ENCODE data around the gene PRR22.

The PRR22 gene

DNA sequence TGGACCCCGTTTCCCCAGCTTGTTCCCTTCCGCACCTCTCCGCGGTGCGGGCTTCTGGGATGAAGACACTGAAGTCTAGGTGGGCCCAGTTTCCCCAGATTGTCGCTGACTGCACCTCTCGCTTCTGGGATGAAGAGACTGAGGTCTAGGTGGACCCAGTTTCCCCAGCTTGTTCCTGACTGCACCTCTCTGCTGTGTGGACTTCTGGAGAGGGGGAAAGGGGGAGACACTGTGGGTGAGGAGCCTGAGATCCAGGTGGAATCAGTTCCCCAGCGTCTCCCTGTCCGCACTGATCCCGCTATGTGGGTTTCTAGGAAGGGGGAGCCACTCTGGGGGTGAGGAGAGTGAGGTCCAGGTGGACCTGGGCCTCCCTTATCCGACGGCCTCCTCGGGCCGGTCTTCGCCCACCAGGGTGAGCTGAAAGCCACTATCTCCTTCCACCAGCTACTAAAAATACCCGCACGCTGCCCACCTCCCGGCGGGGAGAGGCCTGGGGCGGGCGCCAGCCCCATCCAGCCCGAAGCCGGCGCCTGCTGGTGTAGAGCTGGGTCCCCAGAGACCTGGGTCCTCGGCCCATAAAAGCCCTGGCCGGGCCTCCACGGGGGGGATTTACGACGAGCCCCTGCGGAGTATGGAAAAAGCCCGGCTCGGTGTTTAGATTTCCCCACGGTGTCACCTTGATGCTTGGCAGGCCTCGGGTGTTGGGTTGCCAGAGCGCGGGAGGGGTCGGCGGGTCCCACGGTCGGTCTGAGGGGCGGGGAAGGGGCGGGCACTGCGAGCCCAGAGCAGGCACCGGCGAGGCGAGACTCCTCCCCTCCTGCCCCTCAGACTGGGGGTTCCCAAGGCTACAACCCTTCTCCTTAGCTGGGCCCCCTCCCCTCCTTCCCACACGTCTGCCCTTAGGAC is 44.4 kb upstream of the PRR22 start:
- TF ChIP-seq, protein P1, sequence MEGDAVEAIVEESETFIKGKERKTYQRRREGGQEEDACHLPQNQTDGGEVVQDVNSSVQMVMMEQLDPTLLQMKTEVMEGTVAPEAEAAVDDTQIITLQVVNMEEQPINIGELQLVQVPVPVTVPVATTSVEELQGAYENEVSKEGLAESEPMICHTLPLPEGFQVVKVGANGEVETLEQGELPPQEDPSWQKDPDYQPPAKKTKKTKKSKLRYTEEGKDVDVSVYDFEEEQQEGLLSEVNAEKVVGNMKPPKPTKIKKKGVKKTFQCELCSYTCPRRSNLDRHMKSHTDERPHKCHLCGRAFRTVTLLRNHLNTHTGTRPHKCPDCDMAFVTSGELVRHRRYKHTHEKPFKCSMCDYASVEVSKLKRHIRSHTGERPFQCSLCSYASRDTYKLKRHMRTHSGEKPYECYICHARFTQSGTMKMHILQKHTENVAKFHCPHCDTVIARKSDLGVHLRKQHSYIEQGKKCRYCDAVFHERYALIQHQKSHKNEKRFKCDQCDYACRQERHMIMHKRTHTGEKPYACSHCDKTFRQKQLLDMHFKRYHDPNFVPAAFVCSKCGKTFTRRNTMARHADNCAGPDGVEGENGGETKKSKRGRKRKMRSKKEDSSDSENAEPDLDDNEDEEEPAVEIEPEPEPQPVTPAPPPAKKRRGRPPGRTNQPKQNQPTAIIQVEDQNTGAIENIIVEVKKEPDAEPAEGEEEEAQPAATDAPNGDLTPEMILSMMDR (IDR thresholded peaks at IDR 0.05; ENCODE audit: insufficient read depth, low read length, missing control alignments) = no peak
- DNase-seq (ENCODE audit: low read depth, low spot score) = no peak
- peak overlapping the region; percentile 76 for H3K4me3 ChIP-seq (ENCODE audit: low read depth, low read length)
- ChIA-PET POLR2A (interaction anchor here (0.6 to 2.6 kb wide), 11 partner anchors 9 to 146 kb away, joined by 3 to 23 read pairs (median 4); partner anchors contain the start of genes NDUFA11 and RPL36), CTCF (interaction anchor here (0.7 to 2.7 kb wide), 5 partner anchors 13 to 64 kb away, joined by 3 to 23 read pairs (median 6); partner anchors contain the start of gene NRTN)

DNA sequence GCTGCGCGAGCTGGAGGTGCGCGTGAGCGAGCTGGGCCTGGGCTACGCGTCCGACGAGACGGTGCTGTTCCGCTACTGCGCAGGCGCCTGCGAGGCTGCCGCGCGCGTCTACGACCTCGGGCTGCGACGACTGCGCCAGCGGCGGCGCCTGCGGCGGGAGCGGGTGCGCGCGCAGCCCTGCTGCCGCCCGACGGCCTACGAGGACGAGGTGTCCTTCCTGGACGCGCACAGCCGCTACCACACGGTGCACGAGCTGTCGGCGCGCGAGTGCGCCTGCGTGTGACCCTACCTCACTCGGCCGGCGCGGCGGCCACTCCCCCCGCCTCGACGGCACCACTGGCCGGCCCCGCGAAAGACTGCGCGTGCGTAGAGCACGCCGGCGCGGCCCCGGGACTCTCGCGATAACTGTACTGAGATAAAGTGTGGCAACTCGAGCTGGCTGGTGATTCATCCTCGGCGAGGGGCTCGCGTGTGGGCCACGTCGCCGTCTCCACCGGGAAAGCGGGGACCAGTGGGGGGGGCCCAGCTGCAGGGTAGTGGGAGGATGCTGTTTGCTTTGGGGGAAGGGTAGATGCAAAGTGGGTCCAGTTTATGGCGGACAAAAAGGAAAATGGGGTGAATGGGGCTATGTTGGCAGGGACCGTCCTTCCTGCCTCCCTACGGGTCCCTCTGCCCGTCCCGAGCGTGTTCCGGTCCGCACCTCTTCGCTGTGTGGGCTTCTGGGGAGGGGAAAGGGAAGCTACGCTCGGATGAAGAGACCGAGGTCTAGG is 43.5 kb upstream of the PRR22 start:
- peak; percentile 17 for DNase-seq (ENCODE audit: low read depth, low spot score)
- ChIA-PET POLR2A (interaction anchor here (0.7 to 2.6 kb wide), 12 partner anchors 8 to 108 kb away, joined by 3 to 23 read pairs (median 4); partner anchors contain the start of genes DUS3L, FUT6 and NDUFA11), CTCF (interaction anchor here (0.7 to 2.7 kb wide), 5 partner anchors 14 to 63 kb away, joined by 3 to 23 read pairs (median 6); partner anchors contain the start of gene NRTN)
- TF ChIP-seq, protein P1 (IDR thresholded peaks at IDR 0.05; ENCODE audit: insufficient read depth, low read length, missing control alignments) = no peak
- H3K4me3 ChIP-seq (ENCODE audit: low read depth, low read length) = peak overlapping the region; percentile 76

DNA sequence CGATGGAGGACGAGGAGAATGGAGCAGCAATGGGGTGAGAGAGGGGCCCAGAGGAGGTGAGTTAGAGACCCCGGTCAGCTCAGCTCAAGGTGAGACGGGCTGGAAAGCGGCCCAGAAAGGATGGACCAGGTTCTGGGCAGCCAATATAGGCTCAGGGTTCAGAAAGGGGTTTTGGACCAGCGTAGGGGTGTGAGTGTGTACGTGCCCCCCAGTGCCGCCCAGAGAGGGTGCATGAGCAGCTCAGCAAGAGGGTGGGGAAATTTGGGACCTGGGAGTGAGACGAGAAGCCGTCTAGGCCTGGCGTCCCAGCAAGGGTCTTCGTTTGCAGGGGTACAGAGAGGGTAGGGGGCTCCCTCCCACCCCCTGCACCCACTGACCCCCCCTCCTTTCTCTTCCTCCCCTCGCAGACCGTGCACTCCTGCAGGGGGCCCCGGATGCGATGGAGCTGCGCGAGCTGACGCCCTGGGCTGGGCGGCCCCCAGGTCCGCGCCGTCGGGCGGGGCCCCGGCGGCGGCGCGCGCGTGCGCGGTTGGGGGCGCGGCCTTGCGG is 42.9 kb upstream of the PRR22 start:
- TF ChIP-seq, protein P1 (IDR thresholded peaks at IDR 0.05; ENCODE audit: insufficient read depth, low read length, missing control alignments) = no peak
- DNase-seq (ENCODE audit: low read depth, low spot score) = no peak
- ChIA-PET CTCF (interaction anchor here (0.7 to 2.7 kb wide), 4 partner anchors 15 to 63 kb away, joined by 3 to 23 read pairs (median 6); partner anchors contain the start of gene NRTN), POLR2A (interaction anchor here (0.9 to 2.6 kb wide), 7 partner anchors 10 to 109 kb away, joined by 4 to 23 read pairs (median 4); partner anchors contain the start of genes DUS3L, FUT6 and NDUFA11)
- H3K4me3 ChIP-seq (ENCODE audit: low read depth, low read length) = peak overlapping the region; percentile 76

DNA sequence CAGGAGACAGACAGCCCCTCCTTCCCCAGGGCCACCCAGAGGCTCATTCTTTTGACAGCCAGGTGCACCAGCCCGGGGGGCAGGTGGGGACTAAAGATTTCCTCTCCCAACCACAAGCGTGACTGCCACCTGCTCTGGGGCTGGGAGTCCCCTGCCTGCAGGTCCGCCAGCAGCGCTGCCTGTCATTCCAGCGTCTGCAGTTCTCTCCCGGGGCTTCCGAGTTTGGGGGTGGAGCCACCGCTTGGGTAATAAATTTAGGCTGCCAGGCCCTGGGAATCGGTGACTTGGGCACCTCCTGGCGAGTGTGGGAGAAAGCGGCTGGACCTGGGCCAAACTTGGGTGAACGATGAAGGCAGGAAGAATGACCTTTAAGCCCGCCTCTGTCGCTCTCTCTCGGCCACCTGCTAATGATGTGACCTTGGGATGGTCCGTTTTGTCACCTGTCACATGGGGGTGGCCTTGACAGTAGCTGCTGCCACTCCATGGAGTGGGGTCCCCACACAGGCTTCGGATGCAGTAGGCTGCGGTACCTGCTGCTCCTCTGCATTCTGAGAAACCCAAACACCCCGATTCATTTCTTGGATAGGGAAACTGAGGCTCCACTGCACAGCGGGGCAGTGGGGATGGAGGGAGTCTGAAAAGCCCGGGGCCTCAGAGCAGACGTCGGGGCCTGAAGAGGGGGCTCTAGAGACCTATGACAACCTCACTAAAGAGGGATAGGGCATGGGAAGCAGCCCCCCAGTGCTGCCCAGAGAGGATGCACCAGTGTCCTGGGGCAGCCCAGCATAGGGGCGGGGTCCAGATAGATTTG is 42.2 kb upstream of the PRR22 start:
- ChIA-PET POLR2A (interaction anchor here (1.1 kb wide), 1 partner anchor 36 kb away, joined by 4 read pairs; the partner anchor contains the start of gene DUS3L), CTCF (no interaction called here)
- H3K4me3 ChIP-seq (ENCODE audit: low read depth, low read length) = no peak overlapping the region; the same call in 1 of the 2 replicates
- TF ChIP-seq, protein P1 (IDR thresholded peaks at IDR 0.05; ENCODE audit: insufficient read depth, low read length, missing control alignments) = peak; percentile 7
- no peak for DNase-seq (ENCODE audit: low read depth, low spot score)

DNA sequence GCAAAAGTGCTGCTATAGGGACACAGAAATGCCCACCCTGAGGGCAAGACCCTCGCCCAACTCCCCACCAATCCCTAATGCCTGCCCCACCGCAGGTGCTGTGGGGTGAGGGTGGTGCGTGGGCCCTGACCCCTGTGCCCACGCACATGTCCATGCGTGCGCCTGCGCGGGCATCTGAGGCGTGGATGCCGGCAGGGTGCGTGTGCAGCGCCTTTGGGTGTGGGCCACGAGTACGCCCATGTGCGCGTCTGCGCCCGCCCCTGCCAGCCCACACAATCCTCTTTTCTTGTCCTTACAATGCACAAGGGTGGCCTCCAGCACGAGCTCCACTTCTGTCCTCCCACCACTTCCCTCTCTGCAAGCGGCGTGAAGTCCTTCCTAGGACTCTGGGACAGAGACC is 40.6 kb upstream of the PRR22 start:
- TF ChIP-seq, protein P1 (IDR thresholded peaks at IDR 0.05; ENCODE audit: insufficient read depth, low read length, missing control alignments) = no peak
- no peak overlapping the region for H3K4me3 ChIP-seq (ENCODE audit: low read depth, low read length)
- DNase-seq (ENCODE audit: low read depth, low spot score) = no peak
- ChIA-PET POLR2A (no interaction called here), CTCF (interaction anchor here (1.0 to 1.1 kb wide), 2 partner anchors 22 to 51 kb away, joined by 4 to 5 read pairs; no protein-coding TSS in a partner anchor)

All from AG04449 (cell line).